B cell (primary cell): ENCODE data around the gene SUSD4. TPM values are rescaled to one million over a fixed set of nuclear protein-coding genes. Genes with fewer than 3 reads are reported as not detected.

Experiments
- ATAC-seq: fragments of 200-7000 bp; cut with Tn5 transposase; one replicate; pipeline ENCODE4 v1.10.0; 2021; ENCODE audit warnings: low read depth, mild to moderate bottlenecking, moderate number of reproducible peaks, moderate library complexity
- CTCF ChIA-PET: fragments of 350-600 bp; sonication (Branson Sonifier 250); formaldehyde crosslinking; loops from one replicate; lab custom pipeline; 2021; ENCODE audit warnings: antibody characterized with exemption, inconsistent platforms; lab: Charles Lee
- POLR2A ChIA-PET: fragments of 350-600 bp; sonication (Branson Sonifier 250); formaldehyde crosslinking; loops from one replicate; lab custom pipeline; 2021; ENCODE audit warnings: antibody characterized with exemption; lab: Charles Lee
- DNase-seq: peaks from one replicate; pipeline ENCODE4 v3.0.0; 2013
- H2AFZ ChIP-seq: 2 replicates; pipeline ENCODE4 v1.6.1; 2012; ENCODE audit warnings: mild to moderate bottlenecking, low read depth, low read length; ENCODE audit not compliant: insufficient read depth, poor library complexity, severe bottlenecking
- H3K27ac ChIP-seq, 2 donors: 1 replicate in 1 of 2; 2 replicates in 1 of 2; pipeline ENCODE4 v1.5.1; 2012 to 2013; ENCODE audit warnings: low read length in 2 of 2, mild to moderate bottlenecking in 2 of 2, moderate library complexity in 1 of 2
- H3K27me3 ChIP-seq, 4 experiments: fragments of 200-600 bp in 1 of 4; sonication (generic) in 1 of 4; replicated peaks in 1 of 4; 1 replicate in 2 of 4; 2 replicates in 2 of 4; pipeline versions ENCODE4 v1.6.1 to v1.7.0; 2013 to 2016; ENCODE audit warnings: low read length in 3 of 4, mild to moderate bottlenecking in 2 of 4, mixed read lengths in 1 of 4, moderate library complexity in 1 of 4; ENCODE audit not compliant: insufficient read depth in 4 of 4, control insufficient read depth in 3 of 4; ENCODE audit errors: control extremely low read depth in 1 of 4
- H3K36me3 ChIP-seq, 2 experiments: replicated peaks in 1 of 2; 1 replicate in 1 of 2; 2 replicates in 1 of 2; pipeline versions ENCODE4 v1.6.1 to v1.7.1; 2013; ENCODE audit warnings: low read length in 1 of 2; ENCODE audit not compliant: insufficient read depth in 2 of 2, control insufficient read depth in 1 of 2; ENCODE audit errors: control extremely low read depth in 1 of 2, extremely low read depth in 1 of 2
- H3K4me1 ChIP-seq, 2 donors: fragments of 200-600 bp in 1 of 2; sonication (generic) in 1 of 2; 1 replicate in 1 of 2; 2 replicates in 1 of 2; pipeline versions ENCODE4 v1.5.1 to v1.6.1; 2013 to 2017; ENCODE audit warnings: low read length in 2 of 2; ENCODE audit not compliant: control insufficient read depth in 2 of 2, insufficient read depth in 2 of 2
- H3K4me2 ChIP-seq: replicated peaks from 2 replicates; pipeline ENCODE3; 2012; ENCODE audit warnings: mild to moderate bottlenecking, low read depth, low read length; ENCODE audit not compliant: poor library complexity, severe bottlenecking
- H3K4me3 ChIP-seq, 5 experiments: fragments of 200-600 bp in 1 of 5; sonication (generic) in 1 of 5; 1 replicate in 3 of 5; 2 replicates in 2 of 5; pipeline versions ENCODE4 v1.5.1 to v1.7.0; 2011 to 2016; ENCODE audit warnings: low read length in 4 of 5, mild to moderate bottlenecking in 4 of 5, low read depth in 2 of 5, control low read depth in 1 of 5, moderate library complexity in 1 of 5; ENCODE audit not compliant: insufficient read depth in 1 of 5; ENCODE audit errors: control extremely low read depth in 1 of 5, extremely low read depth in 1 of 5
- H3K79me2 ChIP-seq: fragments of 200-600 bp; sonication (generic); one replicate; pipeline ENCODE4 v1.6.0; 2016; ENCODE audit warnings: low read length; ENCODE audit not compliant: control insufficient read depth, insufficient read depth
- H3K9ac ChIP-seq: fragments of 200-600 bp; sonication (generic); 2 replicates; pipeline ENCODE4 v1.6.1; 2017; ENCODE audit warnings: mild to moderate bottlenecking, low read length, moderate library complexity
- H3K9me3 ChIP-seq, 3 donors: one replicate each; pipeline versions ENCODE4 v1.6.1 to v1.7.1; 2013; ENCODE audit warnings: low read length in 2 of 3; ENCODE audit not compliant: control insufficient read depth in 2 of 3, insufficient read depth in 1 of 3; ENCODE audit errors: control extremely low read depth in 1 of 3
- H4K20me1 ChIP-seq: 2 replicates; pipeline ENCODE4 v1.6.0; 2012; ENCODE audit warnings: mild to moderate bottlenecking, low read length; ENCODE audit not compliant: insufficient read depth, control insufficient read depth, poor library complexity, severe bottlenecking
- H3K27ac Mint-ChIP-seq: one replicate; pipeline ENCODE4 v1.8.0; 2021; ENCODE audit warnings: mixed read lengths
- H3K27me3 Mint-ChIP-seq: one replicate; pipeline ENCODE4 v1.8.0; 2021; ENCODE audit warnings: mixed read lengths
- H3K4me1 Mint-ChIP-seq: one replicate; pipeline ENCODE4 v1.8.0; 2021; ENCODE audit warnings: mixed read lengths
- H3K4me3 Mint-ChIP-seq: one replicate; pipeline ENCODE4 v1.8.0; 2021; ENCODE audit warnings: mixed read lengths
- H3K9me3 Mint-ChIP-seq: one replicate; pipeline ENCODE4 v1.8.0; 2022; ENCODE audit warnings: mixed read lengths; ENCODE audit not compliant: insufficient read depth
- CTCF ChIP-seq: fragments of 200-600 bp; IDR thresholded peaks from one replicate; pipeline ENCODE4 v1.8.0; 2022; ENCODE audit warnings: antibody characterized with exemption, mild to moderate bottlenecking
- EZH2 ChIP-seq: IDR thresholded peaks from 2 replicates; pipeline ENCODE4 v1.6.1; 2012; ENCODE audit warnings: borderline replicate concordance, low read depth, mild to moderate bottlenecking, moderate library complexity, low read length; ENCODE audit not compliant: insufficient read depth, poor library complexity, severe bottlenecking
- WGBS: methylation state at CpG from one replicate; pipeline ENCODE4 v1.1.5; 2013; ENCODE audit warnings: missing lambda C conversion rate; ENCODE audit not compliant: insufficient coverage; 5-methylcytosine and 5-hydroxymethylcytosine counted together
- intact Hi-C: fragments of 100-400 bp; cut with micrococcal nuclease; formaldehyde crosslinking; loops from one replicate; pipeline ENCODE4 v1.10.0; 2022
- polyA plus RNA-seq: library from polyadenylated mRNA; depleted of rRNA; stranded (reverse); fragments of >200 nt; gene quantifications from 2 replicates; pipeline ENCODE4 v1.2.3, GENCODE V29; 2012
- total RNA-seq, 2 donors: library from RNA; stranded (reverse); fragments of 120-200 nt in 1 of 2; gene quantifications; 1 replicate in 1 of 2; 2 replicates in 1 of 2; pipeline versions ENCODE4 v1.2.3 to v1.2.4, GENCODE V29; 2013 to 2022

The SUSD4 gene
- total and polyA plus RNA-seq, 2 donors (not counting 1 experiment from before 2014, with no cell fraction given): 0.13 TPM; not detected in 1

DNA sequence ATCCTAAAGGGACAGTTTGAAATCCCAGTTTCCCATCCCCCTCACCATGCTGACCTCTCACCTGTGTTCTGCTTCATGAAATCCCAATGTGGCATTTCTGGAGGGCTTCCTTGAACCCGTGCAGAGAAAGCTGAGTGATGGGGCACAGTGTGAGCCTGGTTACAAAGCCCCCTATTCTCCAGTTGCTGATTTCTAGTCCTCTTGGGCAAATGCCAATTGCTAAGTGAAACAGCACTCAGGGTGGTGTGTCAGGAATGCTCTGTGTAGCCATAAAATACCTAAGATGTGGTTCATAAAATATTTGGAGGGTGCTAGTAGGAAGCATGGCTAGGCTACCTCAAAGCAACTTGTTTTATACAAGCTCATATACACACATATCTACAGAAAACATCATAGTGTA lies 32.0 kb downstream of the SUSD4 start:
- Histone ChIP-seq H3K27me3 (peaks cover 0 to 8% (median 0%) of the 10 kb centered on the region in 4 experiments), H2AFZ (no peak overlapping the region), H3K36me3 (no peaks in the 10 kb centered on the region), H4K20me1 (no peaks in the 10 kb centered on the region), H3K9me3 (no peaks in the 10 kb centered on the region), H3K4me3 (no peak overlapping the region), H3K27ac (no peak overlapping the region), H3K4me2 (no peak overlapping the region), H3K9ac (no peak overlapping the region), H3K4me1 (no peaks in the 10 kb centered on the region), H3K79me2 (no peaks in the 10 kb centered on the region)
- peaks cover 15% of the 10 kb centered on the region for H3K27me3 Mint-ChIP-seq
- H3K4me3 Mint-ChIP-seq: no peak overlapping the region
- no peak for DNase-seq
- TF ChIP-seq CTCF: no peak
- TF ChIP-seq EZH2: no peak
- intact Hi-C loops: no loop called here
- POLR2A ChIA-PET: no interaction called here
- H3K4me1 Mint-ChIP-seq: no peaks in the 10 kb centered on the region
- no peak for ATAC-seq
- H3K9me3 Mint-ChIP-seq: no peaks in the 10 kb centered on the region
- CTCF ChIA-PET: no interaction called here
- 50% methylated on average over 1 of the region's 1 CpG for WGBS
- no peak overlapping the region for H3K27ac Mint-ChIP-seq

DNA sequence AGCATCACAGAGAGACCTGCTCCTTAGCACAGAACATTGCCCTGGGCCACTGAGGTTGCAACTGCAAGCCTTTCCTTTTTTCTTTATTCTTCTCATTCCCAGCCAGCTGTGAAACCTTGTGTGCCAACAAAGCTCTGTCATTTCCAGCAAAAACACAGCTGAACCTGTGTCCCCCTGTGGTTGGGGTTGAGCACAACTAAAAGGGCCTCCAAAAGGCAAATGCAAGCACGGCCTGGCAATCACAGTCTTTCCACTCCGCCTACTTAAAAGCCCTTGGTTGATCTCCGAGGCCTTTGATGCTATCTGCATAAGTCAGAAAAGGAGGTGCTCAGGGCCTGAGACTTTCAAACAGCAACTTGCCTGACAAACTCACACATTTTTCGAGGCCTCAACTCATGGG lies 32.7 kb downstream of the SUSD4 start:
- Mint-ChIP-seq H3K27me3 (peaks cover 11% of the 10 kb centered on the region), H3K27ac (no peak overlapping the region), H3K4me3 (no peak overlapping the region), H3K4me1 (no peaks in the 10 kb centered on the region), H3K9me3 (no peaks in the 10 kb centered on the region)
- DNase-seq (no peak), ATAC-seq (no peak)
- Histone ChIP-seq H3K27me3 (peaks cover 0 to 8% (median 0%) of the 10 kb centered on the region in 4 experiments), H3K4me1 (no peaks in the 10 kb centered on the region), H3K79me2 (no peaks in the 10 kb centered on the region), H4K20me1 (no peaks in the 10 kb centered on the region), H2AFZ (no peak overlapping the region), H3K4me3 (no peak overlapping the region), H3K36me3 (no peaks in the 10 kb centered on the region), H3K27ac (no peak overlapping the region), H3K9ac (no peak overlapping the region), H3K4me2 (no peak overlapping the region), H3K9me3 (no peaks in the 10 kb centered on the region)
- ChIA-PET POLR2A (no interaction called here), CTCF (no interaction called here)
- 72% methylated on average over 4 of the region's 4 CpGs for WGBS
- TF ChIP-seq CTCF: no peak
- no peak for TF ChIP-seq EZH2
- intact Hi-C loops: no loop called here
